Stimulated activated CD8-positive, alpha-beta memory T cell treated with anti-CD3 and anti-CD28 coated beads, Interleukin-4, amount 100 ng/mL, for 24 hours (primary cell): Measurements from ENCODE around the gene PDLIM5.
"Not testable (repeated sequence)": the region's sequence is repeated elsewhere in the genome, so short reads cannot be mapped to it uniquely, and the experiment has no call there.

Experiments
- DNase-seq: peaks from one replicate; pipeline ENCODE4 v3.0.0-alpha.2; 2020; ENCODE audit warnings: low read depth

The PDLIM5 gene

GRCh38 chr4:94528792-94529451 is 77.2 kb downstream of the PDLIM5 start:
- no peak for DNase-seq

- no peak for DNase-seq
Measured at GRCh38 chr4:94530073-94530472, 78.3 kb downstream of the PDLIM5 start.

- DNase-seq: no peak
Measured at GRCh38 chr4:94531991-94532789, 80.4 kb downstream of the PDLIM5 start.

DNA sequence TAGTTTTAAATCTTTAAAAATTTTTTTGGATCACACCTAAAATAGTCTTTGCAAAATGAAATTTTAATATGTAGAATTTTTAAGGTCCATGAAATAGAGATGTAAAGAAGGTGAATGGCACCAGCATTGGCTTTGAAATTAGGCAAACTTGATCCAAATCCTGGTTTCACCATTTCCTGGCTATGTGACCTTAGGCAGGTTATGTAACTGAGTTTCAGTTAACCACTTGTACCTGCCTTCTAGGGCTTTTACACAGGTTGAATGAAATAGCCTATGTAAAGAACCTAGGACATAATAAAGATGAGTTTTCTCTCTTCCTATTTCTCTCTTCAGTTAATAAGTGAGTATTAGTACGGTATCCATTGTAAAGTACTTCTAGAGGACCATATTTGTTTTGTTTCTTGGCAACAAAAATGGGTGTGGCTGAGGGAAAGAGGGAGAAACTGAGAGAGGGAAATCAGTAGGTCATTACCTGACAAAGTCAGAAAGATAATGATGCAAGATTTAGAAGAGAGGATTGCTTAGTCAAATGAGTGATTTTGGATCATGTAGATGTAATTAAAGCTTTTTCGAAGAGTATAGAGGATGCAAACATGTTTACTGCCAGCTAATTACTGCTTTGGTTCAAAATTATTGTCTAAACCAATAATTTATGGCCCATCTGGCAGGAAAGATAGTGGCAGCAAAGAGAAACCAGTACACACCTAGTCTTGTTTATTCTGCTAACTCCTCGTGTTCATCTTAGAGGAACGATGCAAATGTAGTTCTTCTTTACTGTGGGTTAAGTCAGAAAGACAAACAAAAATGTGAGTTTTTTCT is 81.9 kb downstream of the PDLIM5 start:
- no peak for DNase-seq

DNA sequence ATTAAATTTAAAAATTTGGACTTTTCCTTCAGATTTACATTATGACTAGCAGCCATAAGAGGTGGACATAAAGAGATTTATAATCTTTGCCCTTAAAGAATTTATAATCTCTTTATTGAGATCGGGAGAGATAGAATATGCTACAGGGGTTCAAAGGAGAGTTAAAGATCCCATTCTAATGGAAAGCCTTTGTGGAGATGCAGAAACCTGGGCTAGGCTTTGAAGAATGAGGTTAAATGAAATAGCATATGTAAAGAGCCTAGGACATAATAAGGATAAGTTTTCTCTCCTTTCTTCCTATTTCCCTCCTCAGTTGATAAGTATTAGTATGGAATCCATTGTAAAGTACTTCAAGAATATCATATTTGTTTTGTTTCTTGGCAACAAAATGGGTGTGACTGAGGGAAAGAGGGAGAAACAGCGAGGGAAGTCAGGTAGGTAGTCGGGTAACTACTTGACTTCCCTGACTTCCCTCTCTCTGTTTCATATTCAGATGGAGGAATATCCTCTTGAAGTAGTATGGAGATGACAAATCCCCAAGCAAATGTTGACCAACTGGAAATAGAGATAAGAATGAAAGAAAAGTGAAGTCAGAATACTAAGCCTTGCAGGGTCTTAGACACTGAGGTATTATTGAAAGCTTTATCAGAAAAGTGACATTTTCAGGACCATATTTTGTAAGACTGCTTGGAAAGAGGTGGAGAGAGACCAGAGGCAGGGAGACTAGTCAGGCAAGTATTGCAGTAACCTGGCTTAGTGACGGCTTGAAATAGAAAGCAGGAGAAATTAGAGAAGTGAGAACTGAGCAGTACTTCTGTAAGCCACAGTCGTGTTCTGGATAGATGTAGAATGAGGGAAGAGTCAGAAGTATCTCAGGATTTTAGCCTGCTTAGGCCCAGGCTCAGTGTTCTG is 82.9 kb downstream of the PDLIM5 start:
- no peak for DNase-seq

DNA sequence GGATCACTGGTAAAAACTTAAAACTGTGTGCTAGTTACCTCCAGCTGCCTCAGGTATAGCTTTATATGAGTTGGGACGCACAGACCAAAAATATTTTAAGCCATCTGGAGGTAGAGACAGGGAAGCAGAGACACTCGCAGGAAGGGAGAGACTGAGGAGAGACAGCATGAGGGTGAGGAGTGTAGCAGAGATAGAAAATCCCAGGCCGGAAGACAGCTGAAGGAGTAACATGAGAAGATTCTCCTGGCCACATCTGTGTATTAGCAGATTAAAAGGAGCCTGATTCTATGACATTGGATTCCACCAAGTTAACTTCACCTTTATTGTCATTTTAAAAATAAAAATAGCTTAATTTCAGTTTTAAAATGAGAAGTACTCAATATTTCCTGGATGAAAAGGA is 84.3 kb downstream of the PDLIM5 start:
- DNase-seq: no peak

- DNase-seq: no peak
Measured at GRCh38 chr4:94536649-94537469, 85.1 kb downstream of the PDLIM5 start.

GRCh38 chr4:94537921-94538628 is 86.3 kb downstream of the PDLIM5 start:
- no peak for DNase-seq

DNA sequence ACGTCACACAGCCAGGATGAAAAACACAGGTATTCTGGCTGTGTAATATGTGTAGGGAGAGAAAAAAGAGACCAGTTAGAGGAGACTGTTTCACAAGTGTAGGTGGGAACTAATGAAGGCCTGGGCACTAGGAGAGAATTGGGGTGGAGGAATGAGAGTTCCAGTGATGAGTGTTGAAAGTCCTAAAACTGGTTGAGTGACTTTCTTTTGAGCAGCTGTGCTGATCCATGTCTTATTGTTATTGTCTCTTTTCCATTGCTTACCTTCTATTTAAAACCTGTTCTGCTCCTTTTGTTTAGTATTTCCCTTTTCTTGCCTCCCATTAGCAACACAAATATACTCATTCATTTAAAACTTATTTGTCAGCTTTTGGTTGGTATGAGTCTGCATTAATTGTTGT is 88.7 kb downstream of the PDLIM5 start:
- DNase-seq: no peak

GRCh38 chr4:94544811-94545210 is 93.1 kb downstream of the PDLIM5 start:
- no peak for DNase-seq

DNA sequence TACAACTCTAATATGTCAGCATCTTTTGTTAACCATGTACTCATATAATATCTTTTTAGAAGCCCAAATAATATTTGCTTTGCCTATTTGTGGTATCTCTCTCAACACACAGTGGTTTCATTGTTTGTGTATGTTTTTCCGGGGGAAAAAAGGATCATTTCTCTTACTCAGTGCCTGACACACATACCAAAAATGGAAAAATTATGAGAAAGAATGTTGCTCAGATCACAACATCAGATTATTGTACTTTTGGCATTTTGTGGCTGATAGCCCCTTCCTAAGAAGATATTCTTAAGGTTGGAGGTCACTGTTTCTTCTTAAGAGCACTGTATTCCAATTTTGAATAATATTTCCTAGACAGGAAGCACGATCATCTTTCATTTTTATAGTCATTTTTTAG is 93.6 kb downstream of the PDLIM5 start:
- no peak for DNase-seq

DNA sequence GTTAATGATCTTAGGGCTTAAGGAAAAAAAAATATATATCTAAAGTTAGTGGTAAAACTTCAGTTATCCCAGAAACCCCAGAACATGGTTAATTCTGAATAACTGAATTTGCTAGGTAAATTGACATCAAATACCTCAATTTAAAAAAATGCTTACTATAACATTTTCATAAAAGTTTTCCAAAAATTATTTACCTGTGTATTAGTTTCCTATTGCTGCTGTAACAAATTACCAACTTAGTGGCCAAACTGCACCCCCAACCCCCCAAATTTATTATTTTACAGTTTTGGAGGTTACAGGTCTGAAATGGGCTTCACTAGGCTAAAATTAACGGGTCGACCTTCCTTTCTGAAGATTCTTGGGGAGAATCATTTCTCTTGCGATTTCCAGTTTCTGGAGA is 95.2 kb downstream of the PDLIM5 start:
- no peak for DNase-seq

DNA sequence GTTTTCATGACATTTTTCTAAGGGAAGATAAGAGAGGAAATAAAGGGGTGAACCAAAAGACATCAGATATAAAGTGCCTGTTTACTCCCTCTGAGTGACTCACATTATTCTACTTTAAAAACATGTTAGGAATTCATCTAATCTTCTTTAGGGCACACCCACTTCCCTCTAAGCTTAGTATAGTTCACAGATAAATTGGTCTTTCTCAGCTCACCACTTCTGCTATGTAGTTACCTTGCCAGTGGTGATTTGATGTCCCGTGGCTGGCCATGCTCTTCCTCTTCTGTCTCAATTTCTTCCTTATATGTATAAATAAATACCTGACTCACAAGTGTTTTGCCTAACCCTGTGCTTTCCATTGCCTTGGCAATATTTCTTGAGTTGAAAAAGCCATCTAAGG is 96.8 kb downstream of the PDLIM5 start:
- DNase-seq: no peak

DNA sequence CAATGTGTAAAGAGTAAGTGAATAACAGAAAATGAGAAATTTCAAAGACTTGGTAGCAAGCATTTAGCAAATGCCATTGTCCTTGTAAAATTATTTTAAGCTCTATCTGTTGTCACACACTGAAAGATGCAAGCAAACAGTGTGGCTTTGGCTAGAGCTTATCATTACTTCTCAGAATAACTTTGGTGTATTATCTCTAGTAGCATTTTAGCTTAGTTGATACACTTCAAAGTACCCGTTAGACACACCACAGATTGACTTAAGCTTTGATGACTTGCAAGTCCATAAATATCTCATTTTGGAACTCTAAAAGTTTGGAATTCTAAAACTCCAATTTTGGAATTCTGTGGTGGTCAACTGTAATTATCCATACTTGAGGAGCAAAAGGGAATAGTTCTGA is 98.6 kb downstream of the PDLIM5 start:
- DNase-seq: no peak

DNA sequence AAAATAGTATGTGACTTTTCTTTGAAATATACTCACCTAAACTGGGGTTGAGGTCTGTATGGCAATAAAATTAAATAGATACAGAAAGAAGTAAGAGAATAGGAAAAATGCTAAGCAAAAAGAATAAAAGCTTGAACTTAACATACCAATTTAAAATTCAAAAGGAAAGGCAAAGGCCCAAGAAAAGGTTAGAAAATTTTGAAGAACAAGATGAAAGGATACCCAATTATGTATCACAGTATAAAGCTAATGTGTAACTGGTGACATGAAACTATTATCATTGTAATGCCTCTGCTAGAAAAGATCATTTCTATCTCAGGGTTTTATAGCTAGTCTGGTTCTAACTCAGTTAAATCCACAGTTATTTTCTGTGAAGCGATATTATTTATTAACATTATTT is 99.1 kb downstream of the PDLIM5 start:
- no peak for DNase-seq

- DNase-seq: no peak
Measured at GRCh38 chr4:94551643-94552564, 100.2 kb downstream of the PDLIM5 start.

GRCh38 chr4:94556047-94556446 is 104.3 kb downstream of the PDLIM5 start:
- DNase-seq: not testable (repeated sequence)

GRCh38 chr4:94557632-94558031 is 105.9 kb downstream of the PDLIM5 start:
- DNase-seq: not testable (repeated sequence)

- DNase-seq: no peak
Measured at GRCh38 chr4:94558392-94558904, 106.7 kb downstream of the PDLIM5 start.
